ENCODE measurements around the gene SPAG6.

SPAG6 gene

GRCh38 chr10:22447068-22447467, 101.8 kb downstream of the SPAG6 start (continued):
- TF ChIP-seq PRDM2 (tag by site-specific recombination; IDR thresholded peaks at IDR 0.05; ENCODE audit: borderline replicate concordance) (no peak), ZNF530 (tag by site-specific recombination; IDR thresholded peaks at IDR 0.05; ENCODE audit: low read depth) (no peak), ZBTB26 (tag by site-specific recombination; optimal IDR thresholded peaks at IDR 0.05) (no peak), TRIM28 (IDR thresholded peaks at IDR 0.05; ENCODE audit: borderline replicate concordance, low read length) (no peak), ZNF785 (tag by site-specific recombination; IDR thresholded peaks at IDR 0.05) (no peak), REST (tag by site-specific recombination; IDR thresholded peaks at IDR 0.05) (no peak)

GRCh38 chr10:22451346-22451745, 106.0 kb downstream of the SPAG6 start:
- POLR2A ChIA-PET: interaction anchor here (0.6 kb wide), 1 partner anchor 522 kb away, joined by 3 read pairs; no protein-coding TSS in a partner anchor
- TF ChIP-seq ZNF518A (tag by site-specific recombination; conservative IDR thresholded peaks at IDR 0.05; ENCODE audit: low read depth): no peak
- TF ChIP-seq HOXD13 (CRISPR knock-in tag; IDR thresholded peaks at IDR 0.05; ENCODE audit: borderline replicate concordance): no peak
- no peak for TF ChIP-seq REST (tag by site-specific recombination; IDR thresholded peaks at IDR 0.05)
- no peak for TF ChIP-seq PRDM2 (tag by site-specific recombination; IDR thresholded peaks at IDR 0.05; ENCODE audit: borderline replicate concordance)
- no peak for TF ChIP-seq ZNF701 (tag by site-specific recombination; IDR thresholded peaks at IDR 0.05)
- CTCF ChIA-PET: no interaction called here
- no peaks in the 10 kb centered on the region for H3K9me3 ChIP-seq (ENCODE audit: control insufficient read depth, insufficient read depth, low read depth, low read length)
- H3K27ac ChIP-seq (ENCODE audit: extremely low read depth, low read depth, low read length): no peak overlapping the region
- H3K4me3 ChIP-seq (ENCODE audit: low read depth, low read length): no peak overlapping the region
- peaks cover 10% of the 10 kb centered on the region for H3K4me1 ChIP-seq (ENCODE audit: control insufficient read depth, insufficient read depth, low read length)
- no peaks in the 10 kb centered on the region for H3K36me3 ChIP-seq (ENCODE audit: control insufficient read depth in 2 of 2, insufficient read depth in 1 of 2, low read length in 2 of 2)

Measured in HEK293 (cell line).